SK-N-SH treated with all-trans-retinoic acid at 6 μM for 48 hours (cell line): ENCODE results near the gene XRN2.

Source experiments
- ATAC-seq: fragments of 200-7000 bp; cut with Tn5 transposase; 3 replicates; pipeline ENCODE4 v1.9.1; 2020; ENCODE audit warnings: mild to moderate bottlenecking, moderate library complexity
- ARNTL ChIP-seq: fragments of 450-650 bp; formaldehyde crosslinking; IDR thresholded peaks from 2 replicates; pipeline ENCODE4 v1.5.0; 2020; ENCODE audit warnings: low read depth, mild to moderate bottlenecking, moderate library complexity, borderline replicate concordance
- BACH2 ChIP-seq: fragments of 250-450 bp; sonication (Bioruptor Pico); IDR thresholded peaks from 2 replicates; pipeline ENCODE4 v1.9.0; 2021; ENCODE audit warnings: mild to moderate bottlenecking, borderline replicate concordance
- CSDC2 ChIP-seq: fragments of 250-450 bp; sonication (Bioruptor Pico); IDR thresholded peaks from 2 replicates; pipeline ENCODE4 v1.5.0; 2020; ENCODE audit warnings: mild to moderate bottlenecking, moderate library complexity
- GLIS3 ChIP-seq: fragments of 250-450 bp; sonication (Bioruptor Pico); IDR thresholded peaks from 2 replicates; pipeline ENCODE4 v1.5.0; 2020; ENCODE audit warnings: mild to moderate bottlenecking, moderate library complexity
- ISL1 ChIP-seq: fragments of 250-450 bp; sonication (Bioruptor Pico); IDR thresholded peaks from 2 replicates; pipeline ENCODE4 v2.1.2; 2022; ENCODE audit warnings: mild to moderate bottlenecking, moderate library complexity
- OSR1 ChIP-seq: fragments of 250-450 bp; sonication (Bioruptor Pico); IDR thresholded peaks from 2 replicates; pipeline ENCODE4 v1.8.0; 2022; ENCODE audit warnings: moderate library complexity, mild to moderate bottlenecking, inconsistent platforms
- RARB ChIP-seq: fragments of 250-450 bp; sonication (Bioruptor Pico); IDR thresholded peaks from 2 replicates; pipeline ENCODE4 v1.8.0; 2021; ENCODE audit warnings: mild to moderate bottlenecking, moderate library complexity
- SNAI2 ChIP-seq: fragments of 250-450 bp; sonication (Bioruptor Pico); IDR thresholded peaks from 2 replicates; pipeline ENCODE4 v1.5.0; 2020; ENCODE audit warnings: mild to moderate bottlenecking, moderate library complexity
- TOX ChIP-seq: fragments of 250-450 bp; sonication (Bioruptor Pico); IDR thresholded peaks from 2 replicates; pipeline ENCODE4 v1.8.0; 2021; ENCODE audit warnings: mild to moderate bottlenecking, moderate library complexity, borderline replicate concordance
- ZC3H10 ChIP-seq: fragments of 250-450 bp; sonication (Bioruptor Pico); IDR thresholded peaks from 2 replicates; pipeline ENCODE4 v1.5.1; 2021; ENCODE audit warnings: mild to moderate bottlenecking, moderate library complexity
- ZFP3 ChIP-seq: fragments of 250-450 bp; sonication (Bioruptor Pico); IDR thresholded peaks from 2 replicates; pipeline ENCODE4 v1.5.0; 2020; ENCODE audit warnings: mild to moderate bottlenecking, moderate library complexity
- ZFP30 ChIP-seq: fragments of 450-650 bp; formaldehyde crosslinking; IDR thresholded peaks from 2 replicates; pipeline ENCODE4 v1.5.0; 2022; ENCODE audit warnings: mild to moderate bottlenecking, moderate library complexity
- ZNF565 ChIP-seq: fragments of 450-650 bp; formaldehyde crosslinking; conservative IDR thresholded peaks from 2 replicates; pipeline ENCODE4 v1.5.0; 2020; ENCODE audit warnings: low read depth, mild to moderate bottlenecking, moderate library complexity
- ZNF70 ChIP-seq: fragments of 450-650 bp; formaldehyde crosslinking; IDR thresholded peaks from 2 replicates; pipeline ENCODE4 v1.5.0; 2020; ENCODE audit warnings: mild to moderate bottlenecking, moderate library complexity
- ZNF8 ChIP-seq: fragments of 450-650 bp; formaldehyde crosslinking; IDR thresholded peaks from 2 replicates; pipeline ENCODE4 v1.5.0; 2020; ENCODE audit warnings: mild to moderate bottlenecking, moderate library complexity
- TF ChIP-seq, protein P1 (sequence below): fragments of 250-450 bp; sonication (Bioruptor Pico); IDR thresholded peaks from 2 replicates; pipeline ENCODE4 v1.5.0; 2020; ENCODE audit warnings: mild to moderate bottlenecking, moderate library complexity
- TF ChIP-seq, protein P2 (sequence below): fragments of 250-450 bp; sonication (Bioruptor Pico); IDR thresholded peaks from 2 replicates; pipeline ENCODE4 v1.5.1; 2020; ENCODE audit warnings: low read depth, mild to moderate bottlenecking, moderate library complexity
- TF ChIP-seq, protein P3 (sequence below): fragments of 250-450 bp; sonication (Bioruptor Pico); IDR thresholded peaks from 2 replicates; pipeline ENCODE4 v1.8.0; 2020; ENCODE audit warnings: mild to moderate bottlenecking, moderate library complexity, borderline replicate concordance
- TF ChIP-seq, protein P4 (sequence below): fragments of 250-450 bp; sonication (Bioruptor Pico); IDR thresholded peaks from 2 replicates; pipeline ENCODE4 v1.8.0; 2021; ENCODE audit warnings: low read depth, mild to moderate bottlenecking, moderate library complexity, borderline replicate concordance
- TF ChIP-seq, protein P5 (sequence below): fragments of 250-450 bp; sonication (Bioruptor Pico); IDR thresholded peaks from 2 replicates; pipeline ENCODE4 v1.5.1; 2021; ENCODE audit warnings: mild to moderate bottlenecking, moderate library complexity

The XRN2 gene

DNA sequence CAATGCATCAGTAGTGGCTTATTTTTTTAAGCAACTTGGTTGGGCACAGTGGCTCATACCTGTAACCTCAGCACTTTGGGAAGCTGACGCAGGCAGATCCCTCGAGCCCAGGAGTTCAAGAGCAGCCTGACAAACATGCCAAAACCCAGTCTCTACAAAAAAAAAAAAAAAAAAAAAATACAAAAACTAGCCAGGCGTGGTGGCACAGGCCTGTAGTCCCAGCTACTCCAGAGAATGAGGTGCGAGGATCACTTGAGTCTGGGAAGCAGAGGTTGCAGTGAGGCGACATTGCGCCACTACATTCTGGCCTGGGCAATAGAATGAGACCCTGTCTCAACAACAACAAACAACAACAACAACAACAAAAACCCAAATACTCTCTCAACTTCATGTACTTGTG is 44.7 kb upstream of the XRN2 start:
- no peak for ATAC-seq

DNA sequence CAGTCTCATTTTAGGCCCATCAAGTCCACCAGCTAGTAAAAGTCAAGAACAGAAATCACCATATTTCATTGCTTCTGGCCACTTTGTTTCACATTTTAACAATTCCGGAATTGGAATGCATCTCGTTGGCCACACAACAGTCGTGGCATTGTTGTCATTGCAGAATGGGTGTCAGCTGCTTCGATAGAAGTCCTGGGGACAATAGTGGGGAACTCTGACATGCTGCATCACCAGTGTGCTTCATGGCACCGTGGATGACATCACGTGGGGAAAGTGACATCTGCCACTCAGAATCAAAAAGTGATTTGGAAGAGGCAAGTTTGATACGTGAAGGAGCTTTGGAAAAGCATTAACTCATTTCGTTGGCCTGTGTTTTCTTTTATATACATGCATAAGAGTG is 43.8 kb upstream of the XRN2 start:
- no peak for ATAC-seq

More for the DNA sequence above, 44.7 kb upstream of the XRN2 start:
- no peak for TF ChIP-seq ZFP3
- TF ChIP-seq, protein P1, sequence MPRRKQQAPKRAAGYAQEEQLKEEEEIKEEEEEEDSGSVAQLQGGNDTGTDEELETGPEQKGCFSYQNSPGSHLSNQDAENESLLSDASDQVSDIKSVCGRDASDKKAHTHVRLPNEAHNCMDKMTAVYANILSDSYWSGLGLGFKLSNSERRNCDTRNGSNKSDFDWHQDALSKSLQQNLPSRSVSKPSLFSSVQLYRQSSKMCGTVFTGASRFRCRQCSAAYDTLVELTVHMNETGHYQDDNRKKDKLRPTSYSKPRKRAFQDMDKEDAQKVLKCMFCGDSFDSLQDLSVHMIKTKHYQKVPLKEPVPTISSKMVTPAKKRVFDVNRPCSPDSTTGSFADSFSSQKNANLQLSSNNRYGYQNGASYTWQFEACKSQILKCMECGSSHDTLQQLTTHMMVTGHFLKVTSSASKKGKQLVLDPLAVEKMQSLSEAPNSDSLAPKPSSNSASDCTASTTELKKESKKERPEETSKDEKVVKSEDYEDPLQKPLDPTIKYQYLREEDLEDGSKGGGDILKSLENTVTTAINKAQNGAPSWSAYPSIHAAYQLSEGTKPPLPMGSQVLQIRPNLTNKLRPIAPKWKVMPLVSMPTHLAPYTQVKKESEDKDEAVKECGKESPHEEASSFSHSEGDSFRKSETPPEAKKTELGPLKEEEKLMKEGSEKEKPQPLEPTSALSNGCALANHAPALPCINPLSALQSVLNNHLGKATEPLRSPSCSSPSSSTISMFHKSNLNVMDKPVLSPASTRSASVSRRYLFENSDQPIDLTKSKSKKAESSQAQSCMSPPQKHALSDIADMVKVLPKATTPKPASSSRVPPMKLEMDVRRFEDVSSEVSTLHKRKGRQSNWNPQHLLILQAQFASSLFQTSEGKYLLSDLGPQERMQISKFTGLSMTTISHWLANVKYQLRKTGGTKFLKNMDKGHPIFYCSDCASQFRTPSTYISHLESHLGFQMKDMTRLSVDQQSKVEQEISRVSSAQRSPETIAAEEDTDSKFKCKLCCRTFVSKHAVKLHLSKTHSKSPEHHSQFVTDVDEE (CRISPR knock-in tag) = no peak
- no peak for TF ChIP-seq ARNTL (CRISPR knock-in tag)
- TF ChIP-seq ZNF565 = no peak
- TF ChIP-seq, all 23 proteins: peak for 0

DNA sequence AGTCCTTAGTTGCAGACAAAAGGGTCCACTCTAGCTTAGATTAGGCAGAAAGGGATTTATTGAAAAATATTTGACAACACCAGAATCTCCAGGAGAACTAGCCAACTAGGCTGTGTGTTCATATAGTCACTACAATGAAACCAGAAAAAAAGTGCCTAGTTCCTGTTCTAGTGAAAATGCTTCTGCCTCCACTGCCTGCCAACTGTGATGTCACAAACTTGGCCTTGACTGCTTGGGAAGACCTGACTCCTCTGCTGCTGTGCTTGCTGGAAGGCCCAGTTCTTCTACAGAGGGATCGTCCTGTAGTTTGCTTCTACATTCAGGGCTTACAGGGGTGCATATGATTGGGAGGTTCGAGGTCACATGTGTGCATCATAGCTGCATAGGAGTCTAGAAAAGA is 40.3 kb upstream of the XRN2 start:
- no peak for ATAC-seq
- TF ChIP-seq BACH2 (CRISPR knock-in tag) (no peak), ZFP30 (CRISPR knock-in tag) (no peak), RARB (CRISPR knock-in tag) (no peak), ZNF8 (CRISPR knock-in tag) (no peak), GLIS3 (CRISPR knock-in tag) (no peak), ZFP3 (no peak), SNAI2 (CRISPR knock-in tag) (no peak)
- TF ChIP-seq, protein P2, sequence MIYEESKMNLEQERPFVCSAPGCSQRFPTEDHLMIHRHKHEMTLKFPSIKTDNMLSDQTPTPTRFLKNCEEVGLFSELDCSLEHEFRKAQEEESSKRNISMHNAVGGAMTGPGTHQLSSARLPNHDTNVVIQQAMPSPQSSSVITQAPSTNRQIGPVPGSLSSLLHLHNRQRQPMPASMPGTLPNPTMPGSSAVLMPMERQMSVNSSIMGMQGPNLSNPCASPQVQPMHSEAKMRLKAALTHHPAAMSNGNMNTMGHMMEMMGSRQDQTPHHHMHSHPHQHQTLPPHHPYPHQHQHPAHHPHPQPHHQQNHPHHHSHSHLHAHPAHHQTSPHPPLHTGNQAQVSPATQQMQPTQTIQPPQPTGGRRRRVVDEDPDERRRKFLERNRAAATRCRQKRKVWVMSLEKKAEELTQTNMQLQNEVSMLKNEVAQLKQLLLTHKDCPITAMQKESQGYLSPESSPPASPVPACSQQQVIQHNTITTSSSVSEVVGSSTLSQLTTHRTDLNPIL (CRISPR knock-in tag) = no peak

More for the DNA sequence above, 43.8 kb upstream of the XRN2 start:
- TF ChIP-seq ISL1 (CRISPR knock-in tag) (no peak), ZFP3 (no peak), OSR1 (CRISPR knock-in tag) (no peak), SNAI2 (CRISPR knock-in tag) (no peak)
- TF ChIP-seq, protein P1 (CRISPR knock-in tag) = no peak
- TF ChIP-seq, all 23 proteins: peak for 0

DNA sequence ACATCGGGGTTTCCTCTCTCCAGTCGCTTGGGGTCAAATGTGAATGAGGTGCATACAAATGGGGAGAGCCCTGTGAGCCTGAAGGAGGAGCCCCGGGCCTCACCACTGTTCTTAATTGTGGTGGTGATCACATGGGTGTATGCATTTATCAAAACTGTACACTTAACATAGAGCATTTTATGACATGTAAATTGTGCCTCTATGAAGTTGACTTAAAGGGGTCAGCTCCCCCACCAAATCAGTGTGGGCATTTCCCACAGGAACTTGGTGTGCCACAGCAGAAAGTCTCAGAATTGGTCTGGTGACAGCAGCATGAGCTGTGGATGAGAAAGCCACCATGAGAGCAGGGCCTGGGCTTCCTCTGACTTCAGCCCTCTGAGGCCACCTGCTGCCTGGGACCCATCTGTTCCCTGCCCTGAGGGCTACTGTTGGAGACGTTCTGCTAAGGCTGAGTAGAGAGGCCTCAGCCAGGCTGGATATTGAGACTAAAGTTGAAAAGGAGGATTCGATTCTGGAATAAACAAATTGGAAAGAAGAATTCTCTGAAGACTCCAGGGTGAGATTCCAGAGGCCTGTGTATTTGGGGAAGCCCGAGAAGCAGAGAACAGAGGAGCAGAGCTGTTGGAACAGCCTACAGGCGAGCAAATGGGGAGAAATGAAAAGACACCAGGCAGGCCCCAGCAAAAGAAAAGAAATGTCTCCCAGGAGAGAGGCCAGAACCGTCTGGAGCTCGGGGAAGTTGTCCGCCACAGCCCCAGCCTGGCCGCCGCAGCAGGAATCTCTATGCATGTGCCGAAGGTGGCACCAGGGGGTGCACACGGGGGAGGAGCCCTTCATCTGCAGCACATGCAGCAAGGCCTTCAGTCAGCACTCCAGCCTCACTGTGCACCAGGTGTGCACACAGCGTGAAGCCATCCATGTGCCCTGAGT is 37.6 kb upstream of the XRN2 start:
- no peak for TF ChIP-seq OSR1 (CRISPR knock-in tag)
- no peak for TF ChIP-seq ZC3H10 (CRISPR knock-in tag)
- no peak for TF ChIP-seq ZFP3
- TF ChIP-seq TOX (CRISPR knock-in tag) = no peak
- ATAC-seq = no peak

DNA sequence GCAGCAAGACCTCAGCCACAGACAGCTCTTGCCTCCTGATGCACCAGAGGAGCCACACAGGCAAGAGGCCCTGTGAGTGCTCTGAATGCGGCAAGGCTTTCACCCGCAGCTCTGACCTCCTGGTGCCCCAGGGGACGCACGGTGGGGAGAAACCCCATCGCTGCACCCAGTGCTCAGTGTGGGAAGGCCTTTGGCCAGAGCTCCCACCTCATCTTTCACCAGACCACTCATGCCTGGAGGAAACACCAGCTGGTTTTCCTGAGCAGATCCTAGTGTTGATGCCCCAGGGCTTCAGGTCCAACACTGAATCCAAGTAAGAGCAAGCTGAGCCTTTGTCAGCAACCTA is 37.0 kb upstream of the XRN2 start:
- no peak for ATAC-seq
- TF ChIP-seq BACH2 (CRISPR knock-in tag) = no peak
- TF ChIP-seq, protein P3, sequence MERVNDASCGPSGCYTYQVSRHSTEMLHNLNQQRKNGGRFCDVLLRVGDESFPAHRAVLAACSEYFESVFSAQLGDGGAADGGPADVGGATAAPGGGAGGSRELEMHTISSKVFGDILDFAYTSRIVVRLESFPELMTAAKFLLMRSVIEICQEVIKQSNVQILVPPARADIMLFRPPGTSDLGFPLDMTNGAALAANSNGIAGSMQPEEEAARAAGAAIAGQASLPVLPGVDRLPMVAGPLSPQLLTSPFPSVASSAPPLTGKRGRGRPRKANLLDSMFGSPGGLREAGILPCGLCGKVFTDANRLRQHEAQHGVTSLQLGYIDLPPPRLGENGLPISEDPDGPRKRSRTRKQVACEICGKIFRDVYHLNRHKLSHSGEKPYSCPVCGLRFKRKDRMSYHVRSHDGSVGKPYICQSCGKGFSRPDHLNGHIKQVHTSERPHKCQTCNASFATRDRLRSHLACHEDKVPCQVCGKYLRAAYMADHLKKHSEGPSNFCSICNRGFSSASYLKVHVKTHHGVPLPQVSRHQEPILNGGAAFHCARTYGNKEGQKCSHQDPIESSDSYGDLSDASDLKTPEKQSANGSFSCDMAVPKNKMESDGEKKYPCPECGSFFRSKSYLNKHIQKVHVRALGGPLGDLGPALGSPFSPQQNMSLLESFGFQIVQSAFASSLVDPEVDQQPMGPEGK (CRISPR knock-in tag) = no peak
- TF ChIP-seq ZNF8 (CRISPR knock-in tag) = no peak
- TF ChIP-seq ZFP3 = no peak
- TF ChIP-seq ISL1 (CRISPR knock-in tag) = no peak
- no peak for TF ChIP-seq ZFP30 (CRISPR knock-in tag)
- TF ChIP-seq ARNTL (CRISPR knock-in tag) = no peak
- TF ChIP-seq, protein P4, sequence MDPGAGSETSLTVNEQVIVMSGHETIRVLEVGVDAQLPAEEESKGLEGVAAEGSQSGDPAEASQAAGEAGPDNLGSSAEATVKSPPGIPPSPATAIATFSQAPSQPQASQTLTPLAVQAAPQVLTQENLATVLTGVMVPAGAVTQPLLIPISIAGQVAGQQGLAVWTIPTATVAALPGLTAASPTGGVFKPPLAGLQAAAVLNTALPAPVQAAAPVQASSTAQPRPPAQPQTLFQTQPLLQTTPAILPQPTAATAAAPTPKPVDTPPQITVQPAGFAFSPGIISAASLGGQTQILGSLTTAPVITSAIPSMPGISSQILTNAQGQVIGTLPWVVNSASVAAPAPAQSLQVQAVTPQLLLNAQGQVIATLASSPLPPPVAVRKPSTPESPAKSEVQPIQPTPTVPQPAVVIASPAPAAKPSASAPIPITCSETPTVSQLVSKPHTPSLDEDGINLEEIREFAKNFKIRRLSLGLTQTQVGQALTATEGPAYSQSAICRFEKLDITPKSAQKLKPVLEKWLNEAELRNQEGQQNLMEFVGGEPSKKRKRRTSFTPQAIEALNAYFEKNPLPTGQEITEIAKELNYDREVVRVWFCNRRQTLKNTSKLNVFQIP (CRISPR knock-in tag) = no peak
- no peak for TF ChIP-seq ZNF70
- no peak for TF ChIP-seq CSDC2 (CRISPR knock-in tag)
- TF ChIP-seq, protein P5, sequence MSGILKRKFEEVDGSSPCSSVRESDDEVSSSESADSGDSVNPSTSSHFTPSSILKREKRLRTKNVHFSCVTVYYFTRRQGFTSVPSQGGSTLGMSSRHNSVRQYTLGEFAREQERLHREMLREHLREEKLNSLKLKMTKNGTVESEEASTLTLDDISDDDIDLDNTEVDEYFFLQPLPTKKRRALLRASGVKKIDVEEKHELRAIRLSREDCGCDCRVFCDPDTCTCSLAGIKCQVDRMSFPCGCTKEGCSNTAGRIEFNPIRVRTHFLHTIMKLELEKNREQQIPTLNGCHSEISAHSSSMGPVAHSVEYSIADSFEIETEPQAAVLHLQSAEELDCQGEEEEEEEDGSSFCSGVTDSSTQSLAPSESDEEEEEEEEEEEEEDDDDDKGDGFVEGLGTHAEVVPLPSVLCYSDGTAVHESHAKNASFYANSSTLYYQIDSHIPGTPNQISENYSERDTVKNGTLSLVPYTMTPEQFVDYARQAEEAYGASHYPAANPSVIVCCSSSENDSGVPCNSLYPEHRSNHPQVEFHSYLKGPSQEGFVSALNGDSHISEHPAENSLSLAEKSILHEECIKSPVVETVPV = no peak
